Thoracic aorta (tissue), 2 donors: ENCODE measurements around the gene NANOS2. TPM values are rescaled to one million over a fixed set of nuclear protein-coding genes. Genes with fewer than 3 reads are reported as not detected.

ENCODE experiments used
- ATAC-seq: fragments of 150-250 bp; one replicate; pipeline ENCODE4 v1.8.0; 2017; ENCODE audit warnings: low read depth; ENCODE audit not compliant: insufficient number of reproducible peaks, low FRiP score
- DNase-seq: peaks from one replicate; pipeline ENCODE4 v3.0.0-alpha.2; 2020; ENCODE audit warnings: low spot score
- H3K27ac ChIP-seq, 2 donors: fragments of 200-600 bp; sonication (generic); 1 replicate in 1 of 2; 2 replicates in 1 of 2; pipeline ENCODE4 v1.5.1; 2016; ENCODE audit warnings: mild to moderate bottlenecking in 2 of 2, moderate library complexity in 2 of 2
- H3K27me3 ChIP-seq: fragments of 200-600 bp; sonication (generic); replicated peaks from 2 replicates; pipeline ENCODE4 v1.6.0; 2016; ENCODE audit warnings: mild to moderate bottlenecking; ENCODE audit not compliant: insufficient read depth
- H3K36me3 ChIP-seq: fragments of 200-600 bp; sonication (generic); one replicate; pipeline ENCODE4 v1.5.1; 2016
- H3K4me1 ChIP-seq, 2 donors: fragments of 200-600 bp; sonication (generic); 1 replicate in 1 of 2; 2 replicates in 1 of 2; pipeline versions ENCODE4 v1.5.1 to v1.6.0; 2016; ENCODE audit warnings: low read depth in 2 of 2, mild to moderate bottlenecking in 1 of 2; ENCODE audit not compliant: control insufficient read depth in 1 of 2
- H3K4me3 ChIP-seq: fragments of 200-600 bp; sonication (generic); 2 replicates; pipeline ENCODE4 v1.5.1; 2016; ENCODE audit warnings: mild to moderate bottlenecking
- H3K9me3 ChIP-seq: fragments of 200-600 bp; sonication (generic); 2 replicates; pipeline ENCODE4 v1.5.1; 2016
- CTCF ChIP-seq: fragments of 200-600 bp; sonication (generic); IDR thresholded peaks from one replicate; pipeline ENCODE4 v1.5.1; 2019; ENCODE audit warnings: antibody characterized with exemption
- total RNA-seq, 2 donors: library from RNA; depleted of rRNA; stranded (reverse); fragments of >200 nt; gene quantifications; one replicate each; pipeline versions ENCODE4 v1.1.0 to v1.2.3, GENCODE V29; 2016

Gene NANOS2
- total RNA-seq, 2 donors from 2014 or later = not detected

- H3K9me3 ChIP-seq = no peaks in the 10 kb centered on the region
- H3K27me3 ChIP-seq = no peaks in the 10 kb centered on the region
- no peak for TF ChIP-seq CTCF
- no peak overlapping the region for H3K27ac ChIP-seq
- H3K4me1 ChIP-seq = peaks cover 18 to 25% of the 10 kb centered on the region in 2 donors
- DNase-seq (no peak), ATAC-seq (no peak)
- H3K36me3 ChIP-seq = peaks cover 5% of the 10 kb centered on the region
- no peak overlapping the region for H3K4me3 ChIP-seq
These were observed 35.5 kb downstream of the NANOS2 start for GRCh38 chr19:45879055-45879454.

DNA sequence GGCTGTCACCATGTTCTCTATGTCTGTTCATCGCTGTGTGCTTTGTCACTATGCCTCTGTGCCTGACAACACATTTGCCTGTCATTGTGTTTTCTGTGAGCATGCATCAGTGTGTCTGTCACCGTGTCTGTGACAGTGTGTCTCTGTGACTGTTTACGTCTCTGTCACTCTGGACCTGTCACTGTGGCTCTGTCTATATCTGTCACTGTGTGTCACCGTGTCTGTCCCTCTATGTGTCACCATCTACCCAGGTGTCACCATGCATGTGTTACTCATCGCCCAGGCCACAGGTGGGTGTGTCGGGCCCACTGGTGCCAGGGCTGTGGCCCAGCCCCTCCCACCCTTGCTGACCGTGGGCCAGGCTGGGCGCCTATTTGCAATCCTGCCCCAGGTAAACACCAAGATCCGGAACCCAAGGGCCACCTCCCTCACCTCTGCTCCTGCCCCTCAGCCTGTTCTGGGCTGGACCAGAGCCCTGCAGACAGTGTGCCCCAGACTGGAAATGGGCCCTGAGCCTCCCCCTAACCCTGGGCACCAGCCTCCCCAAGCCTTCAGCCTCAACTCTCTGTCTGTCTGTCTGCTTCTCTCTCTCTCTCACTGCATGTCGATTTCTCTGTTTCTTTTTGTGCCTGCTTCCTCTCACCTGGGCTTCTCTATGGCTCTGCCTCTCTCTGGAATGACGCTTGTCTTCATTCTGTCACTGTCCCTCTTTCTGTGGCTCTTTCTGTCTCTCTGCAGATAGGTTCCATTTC is 36.4 kb downstream of the NANOS2 start:
- ATAC-seq (no peak), DNase-seq (no peak)
- Histone ChIP-seq H3K9me3 (no peaks in the 10 kb centered on the region), H3K36me3 (no peaks in the 10 kb centered on the region), H3K27ac (no peak overlapping the region), H3K4me1 (peaks cover 12 to 18% of the 10 kb centered on the region in 2 donors), H3K4me3 (no peak overlapping the region), H3K27me3 (no peaks in the 10 kb centered on the region)
- TF ChIP-seq CTCF = no peak

GRCh38 chr19:45876411-45877197 is 38.0 kb downstream of the NANOS2 start:
- no peak for ATAC-seq
- Histone ChIP-seq H3K4me1 (peaks cover 5 to 9% of the 10 kb centered on the region in 2 donors), H3K4me3 (peak overlapping the region; percentile 29), H3K36me3 (no peaks in the 10 kb centered on the region), H3K27me3 (no peaks in the 10 kb centered on the region), H3K9me3 (no peaks in the 10 kb centered on the region), H3K27ac (no peak overlapping the region)
- no peak for TF ChIP-seq CTCF
- DNase-seq = no peak

DNA sequence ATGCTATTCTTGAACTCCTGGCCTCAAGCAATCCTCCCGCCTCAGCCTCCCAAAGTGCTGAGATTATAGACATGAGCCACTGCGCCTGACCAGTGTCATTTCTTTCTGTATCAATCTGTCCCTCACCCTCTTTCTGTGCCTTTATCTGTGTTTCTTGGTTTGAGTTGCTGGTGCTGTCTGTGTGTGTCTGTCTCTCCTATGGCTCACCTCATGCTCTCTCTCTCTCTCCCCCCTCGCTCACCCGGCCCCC is 38.5 kb downstream of the NANOS2 start:
- Histone ChIP-seq H3K27me3 (no peaks in the 10 kb centered on the region), H3K36me3 (no peaks in the 10 kb centered on the region), H3K9me3 (no peaks in the 10 kb centered on the region), H3K4me3 (no peak overlapping the region), H3K27ac (no peak overlapping the region), H3K4me1 (peaks cover 5 to 9% of the 10 kb centered on the region in 2 donors)
- DNase-seq (no peak), ATAC-seq (no peak)
- no peak for TF ChIP-seq CTCF

DNA sequence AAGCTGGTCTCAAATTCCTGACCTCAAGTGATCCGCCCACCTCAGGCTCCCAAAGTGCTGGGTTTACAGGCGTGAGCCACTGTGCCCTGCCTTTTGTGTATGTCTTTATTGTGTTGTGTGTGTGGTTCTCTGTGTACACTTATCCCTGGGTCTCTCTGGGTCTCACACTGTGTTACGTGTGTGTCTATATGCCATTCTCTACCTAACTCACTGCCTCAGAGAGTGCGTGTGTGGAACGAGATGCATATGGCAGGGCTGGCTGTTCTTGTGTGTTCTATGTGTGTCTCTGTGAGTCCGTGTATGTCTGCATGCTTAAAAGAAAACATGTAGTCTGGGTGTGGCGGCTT is 40.0 kb downstream of the NANOS2 start:
- Histone ChIP-seq H3K36me3 (no peaks in the 10 kb centered on the region), H3K27ac (no peak overlapping the region), H3K27me3 (no peaks in the 10 kb centered on the region), H3K4me1 (peaks cover 5 to 9% of the 10 kb centered on the region in 2 donors), H3K9me3 (no peaks in the 10 kb centered on the region), H3K4me3 (no peak overlapping the region)
- TF ChIP-seq CTCF = no peak
- DNase-seq = no peak
- ATAC-seq = no peak
